ENCODE measurements around the gene EAF1.
"Not testable (repeated sequence)": the region's sequence is repeated elsewhere in the genome, so short reads cannot be mapped to it uniquely, and the experiment has no call there.

The EAF1 gene

DNA sequence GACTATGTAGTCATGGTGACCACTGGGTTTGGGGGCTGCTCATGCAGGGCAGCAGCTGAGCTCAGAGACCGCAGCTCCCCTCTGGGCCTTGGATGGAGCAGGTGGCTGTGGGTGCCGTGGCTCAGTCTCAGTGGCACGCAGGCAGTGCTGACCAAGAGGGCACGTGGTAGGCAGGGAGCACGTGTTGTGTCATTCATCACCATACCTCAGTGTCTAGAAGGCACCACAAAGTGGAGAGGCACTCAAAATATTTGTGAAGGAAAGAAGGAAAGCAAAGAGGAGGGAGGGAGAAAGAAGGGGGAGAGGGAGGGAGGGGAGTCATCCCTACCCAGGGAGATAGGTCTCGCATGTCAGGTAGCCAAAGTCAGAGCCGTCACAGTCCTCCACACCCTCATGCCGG is 26.1 kb downstream of the EAF1 start:
- no peak for DNase-seq

DNA sequence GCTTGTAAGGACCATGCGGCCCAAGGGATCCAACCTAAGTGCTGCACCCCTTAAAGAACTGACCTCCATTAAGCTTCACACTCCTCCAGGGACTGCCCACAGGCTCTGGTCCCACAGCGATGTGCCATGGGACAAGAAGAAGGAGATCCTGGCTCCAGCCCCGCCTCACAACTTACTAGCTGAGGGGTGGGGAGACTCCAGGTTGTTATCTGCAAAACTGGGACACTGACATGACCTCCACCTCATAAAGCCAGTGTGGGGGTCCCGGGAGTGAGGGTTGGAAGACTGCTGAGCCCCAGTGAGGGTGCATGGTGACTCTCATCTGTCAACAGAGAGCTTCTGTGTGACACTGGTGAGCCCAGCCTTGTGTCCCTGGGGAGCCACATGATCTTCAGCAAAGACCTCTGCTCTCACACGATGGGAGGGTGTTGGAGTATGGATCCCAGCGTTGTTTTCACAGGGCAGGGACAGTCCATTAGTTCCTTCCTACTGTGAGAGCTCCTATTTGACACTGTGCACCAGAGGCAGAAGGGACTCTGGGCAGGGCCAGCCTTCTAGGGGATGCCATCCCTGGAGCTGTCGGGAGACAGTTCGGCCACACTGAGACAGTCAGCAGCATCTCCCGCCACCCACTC is 26.7 kb downstream of the EAF1 start:
- no peak for DNase-seq

DNA sequence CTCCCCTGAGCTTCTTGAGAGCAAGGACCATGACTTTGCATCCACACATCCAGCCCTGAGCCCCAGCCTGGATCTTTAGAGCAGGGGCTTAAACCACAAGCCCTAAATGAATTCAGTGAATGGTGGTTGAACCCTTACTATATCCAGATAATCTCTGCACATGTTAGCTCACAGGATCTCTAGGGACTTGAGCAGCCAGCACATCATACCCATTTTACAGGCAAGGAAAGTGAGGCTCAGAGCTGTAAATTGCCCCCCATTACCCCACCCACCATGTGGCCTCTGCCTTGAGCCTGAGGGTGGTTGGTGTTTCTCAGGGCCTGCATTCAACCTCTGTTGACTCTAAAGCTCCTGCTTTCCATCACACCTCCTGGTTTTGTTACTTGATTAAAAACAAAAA is 27.6 kb downstream of the EAF1 start:
- DNase-seq = no peak

DNA sequence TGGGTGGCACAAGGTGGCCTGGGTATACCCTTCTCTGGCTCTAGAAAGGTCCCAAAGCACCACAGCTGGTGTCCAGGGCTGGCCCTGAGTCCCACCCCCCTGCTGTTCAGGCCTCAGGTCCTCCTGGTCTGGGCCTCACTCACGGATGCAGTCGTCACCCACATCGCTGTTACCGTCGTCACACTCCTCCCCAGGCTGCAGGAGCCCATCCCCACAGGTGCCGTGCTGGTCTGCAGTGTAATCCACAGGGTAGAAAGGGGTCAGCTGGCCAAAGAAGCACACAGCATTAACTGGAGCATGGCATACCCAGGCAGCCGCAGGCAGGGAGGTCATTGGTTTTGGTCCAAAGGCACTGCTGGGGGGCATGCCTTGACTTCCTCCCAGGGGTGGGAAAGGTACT is 28.4 kb downstream of the EAF1 start:
- DNase-seq = no peak

DNA sequence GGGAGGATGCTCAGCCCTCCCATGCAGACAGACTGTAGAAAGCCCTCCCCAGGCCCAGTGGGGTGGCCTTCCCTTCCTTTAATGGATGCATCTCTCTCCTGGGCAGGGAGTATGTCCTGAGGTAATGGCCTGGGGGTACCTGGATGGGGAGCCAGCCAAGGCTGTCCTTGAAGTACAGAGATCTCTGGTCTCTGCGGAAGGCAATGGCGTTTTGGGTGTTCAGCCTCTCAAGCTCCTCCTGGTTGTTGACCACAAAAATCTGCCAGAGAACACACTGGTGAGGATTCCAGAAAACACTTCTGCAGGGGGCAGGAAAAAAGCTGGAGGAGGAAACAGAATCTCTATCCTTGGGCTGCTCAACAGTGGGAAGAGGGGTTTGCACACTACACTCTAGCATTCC is 28.9 kb downstream of the EAF1 start:
- no peak for DNase-seq

DNA sequence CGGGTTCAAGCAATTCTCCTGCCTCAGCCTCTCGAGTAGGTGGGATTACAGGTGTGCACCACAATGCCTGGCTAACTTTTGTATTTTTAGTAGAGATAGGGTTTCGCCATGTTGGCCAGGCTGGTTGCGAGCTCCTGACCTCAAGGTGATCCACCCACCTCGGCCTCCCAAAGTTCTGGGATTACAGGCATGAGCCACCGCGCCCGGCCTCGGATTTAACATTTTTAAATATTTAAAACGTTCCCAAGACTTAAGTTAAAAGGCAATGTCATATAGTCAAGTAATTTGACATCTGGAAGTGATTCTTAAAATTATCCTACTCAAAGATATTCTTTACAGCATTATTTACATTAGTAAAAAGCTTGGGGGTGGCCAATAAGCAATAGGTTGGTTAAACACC is 29.5 kb downstream of the EAF1 start:
- not testable (repeated sequence) for DNase-seq

DNA sequence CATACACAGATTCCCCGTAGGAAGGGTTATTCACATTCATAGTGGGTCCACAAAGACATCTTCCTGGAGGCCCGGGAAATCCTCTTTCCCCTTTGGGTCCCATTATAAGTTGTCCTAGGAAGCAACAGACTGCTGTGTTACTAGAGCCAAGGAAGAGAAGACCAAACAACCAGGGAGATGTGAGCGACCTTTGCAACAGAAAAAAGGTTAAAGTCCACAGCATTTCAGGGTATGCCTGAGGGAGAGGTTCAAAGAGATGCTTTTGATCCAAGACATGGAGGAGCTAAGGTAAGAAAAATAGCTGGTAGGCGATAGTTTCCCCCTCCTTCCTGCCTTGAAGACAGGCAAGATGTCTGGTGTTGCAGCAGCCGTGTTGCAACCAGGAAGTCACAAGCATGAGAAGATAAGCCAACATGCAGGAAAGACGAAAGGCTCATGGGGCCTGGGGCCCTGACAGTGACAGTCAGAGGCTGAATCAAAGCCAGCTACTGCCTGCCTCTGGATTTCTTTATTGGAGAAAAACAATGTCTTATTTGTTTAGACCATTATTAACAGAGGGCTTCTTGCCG is 30.9 kb downstream of the EAF1 start:
- no peak for DNase-seq

DNA sequence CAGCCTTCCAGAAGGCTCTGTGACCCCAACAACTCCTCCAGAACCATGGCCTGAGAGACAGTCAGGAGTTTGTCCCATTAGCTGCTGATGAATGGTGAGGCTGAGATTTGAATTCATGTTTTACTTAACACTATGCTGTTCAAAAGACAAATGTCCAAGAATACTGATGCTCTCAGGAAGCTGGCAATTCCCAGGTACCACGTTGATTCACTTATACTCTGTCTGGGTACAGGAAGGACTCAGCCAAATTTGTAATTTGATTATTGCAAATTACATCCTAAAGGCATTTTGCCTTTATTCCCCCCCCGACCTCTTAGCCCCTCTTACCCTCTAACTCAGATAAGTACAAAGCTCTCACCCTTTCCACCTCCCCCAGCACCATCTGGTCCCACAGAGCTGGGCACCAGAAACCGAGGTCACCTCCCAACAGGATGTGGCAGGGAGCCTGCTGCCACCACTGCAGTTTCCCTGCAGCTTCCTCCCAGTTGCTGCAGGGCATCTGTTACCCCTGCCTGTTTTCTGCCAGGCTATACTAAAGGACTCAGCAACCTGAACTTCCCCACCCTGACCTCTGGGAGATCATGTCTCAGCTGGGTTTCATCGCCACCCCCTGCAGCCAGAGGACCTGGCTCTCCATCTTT is 33.6 kb downstream of the EAF1 start:
- DNase-seq = no peak

DNA sequence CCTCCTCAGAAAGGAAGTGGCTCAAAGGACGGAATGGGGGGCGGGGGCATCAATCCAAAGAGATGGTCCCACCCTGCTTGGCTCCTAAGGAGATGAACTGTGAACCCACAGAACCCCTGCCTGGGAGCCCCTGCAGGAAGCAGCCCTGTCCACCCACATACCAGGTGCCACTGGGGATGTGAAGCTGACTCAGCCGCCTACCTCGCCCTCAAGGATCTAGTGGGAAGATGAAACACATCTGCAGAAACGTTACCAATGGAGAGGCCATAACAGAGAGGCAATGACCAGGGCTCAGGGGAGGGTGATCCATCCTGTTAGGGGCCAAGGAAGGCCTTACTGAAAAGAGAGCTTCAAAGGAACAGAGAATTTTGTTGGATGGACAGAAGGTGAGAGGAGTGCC is 35.1 kb downstream of the EAF1 start:
- no peak for DNase-seq

DNA sequence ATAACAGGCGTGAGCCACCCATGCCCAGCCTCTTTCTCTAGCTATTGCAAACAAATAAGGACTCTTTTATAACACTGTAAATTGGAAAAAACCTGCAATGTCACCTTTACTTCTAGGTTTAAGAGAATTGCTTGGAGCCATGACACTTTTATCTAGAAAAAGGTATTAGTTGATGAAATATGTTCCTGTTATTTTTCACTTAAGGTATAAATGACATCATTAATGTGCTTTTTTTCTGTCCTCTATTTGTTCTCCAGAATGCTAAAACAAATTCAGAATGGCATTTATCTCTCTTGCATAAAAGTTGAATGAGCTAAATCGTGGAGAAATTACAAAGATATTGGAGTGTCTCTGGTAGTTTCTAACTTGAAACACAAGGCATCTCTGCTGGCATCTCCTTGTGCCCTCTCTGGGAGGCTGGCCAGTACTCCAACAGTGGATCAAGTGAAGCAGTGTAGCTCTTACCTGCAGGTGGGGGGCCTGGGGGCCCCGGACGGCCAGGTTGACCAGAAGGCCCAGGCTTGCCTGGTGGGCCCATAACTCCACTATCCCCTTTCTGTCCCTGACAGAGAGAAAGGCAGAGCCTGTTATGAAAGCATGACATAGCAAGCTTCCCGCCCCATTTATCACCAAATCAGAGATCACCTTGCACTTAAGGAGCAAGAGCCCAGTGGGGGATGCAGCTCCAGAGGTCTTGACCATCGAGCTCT is 38.6 kb downstream of the EAF1 start:
- DNase-seq = no peak

DNA sequence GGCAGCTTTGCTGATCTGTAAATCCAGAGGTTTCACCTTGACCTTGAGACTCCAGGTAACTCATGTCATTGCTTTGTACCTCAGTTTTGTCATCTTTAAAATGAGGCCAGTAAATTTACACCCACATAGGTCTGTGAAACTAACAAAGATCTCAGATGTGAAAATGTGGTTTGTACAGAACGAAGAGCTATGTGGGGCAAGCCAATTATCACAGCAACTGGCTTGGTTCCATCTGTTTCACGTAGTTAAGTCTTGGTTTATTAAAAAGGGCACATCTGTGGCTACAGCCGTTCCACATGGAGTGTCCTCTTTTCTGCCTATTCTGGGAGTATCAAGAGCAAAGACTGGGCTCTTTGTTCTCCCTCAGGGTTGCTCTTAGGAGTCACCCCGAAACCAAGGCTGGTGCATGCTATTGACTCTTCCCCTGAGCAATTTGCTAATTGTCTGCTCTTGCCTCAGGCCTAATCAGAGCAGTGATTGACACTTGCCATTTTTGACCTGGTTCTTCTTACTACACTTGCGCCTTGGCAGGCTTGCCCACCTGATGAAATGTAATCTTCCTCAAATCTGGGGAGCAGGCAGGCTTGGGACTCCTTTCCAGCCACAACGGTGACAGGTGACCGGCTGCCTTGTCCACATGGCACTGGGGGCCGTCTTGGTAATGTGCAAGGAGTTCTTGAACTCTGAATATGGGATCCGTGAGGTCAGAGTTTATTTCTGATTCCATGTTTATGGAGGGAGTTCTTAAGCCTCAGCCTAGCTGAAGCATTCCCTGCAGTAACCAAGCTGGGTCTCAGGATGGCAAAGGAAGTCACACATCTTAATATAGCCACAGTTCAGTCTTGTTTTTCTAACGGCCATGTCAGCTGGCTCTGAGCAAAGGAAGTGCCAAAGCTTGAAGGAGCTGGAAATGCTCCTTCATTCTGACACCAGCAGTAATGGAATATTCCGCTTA is 40.1 kb downstream of the EAF1 start:
- DNase-seq = no peak

DNA sequence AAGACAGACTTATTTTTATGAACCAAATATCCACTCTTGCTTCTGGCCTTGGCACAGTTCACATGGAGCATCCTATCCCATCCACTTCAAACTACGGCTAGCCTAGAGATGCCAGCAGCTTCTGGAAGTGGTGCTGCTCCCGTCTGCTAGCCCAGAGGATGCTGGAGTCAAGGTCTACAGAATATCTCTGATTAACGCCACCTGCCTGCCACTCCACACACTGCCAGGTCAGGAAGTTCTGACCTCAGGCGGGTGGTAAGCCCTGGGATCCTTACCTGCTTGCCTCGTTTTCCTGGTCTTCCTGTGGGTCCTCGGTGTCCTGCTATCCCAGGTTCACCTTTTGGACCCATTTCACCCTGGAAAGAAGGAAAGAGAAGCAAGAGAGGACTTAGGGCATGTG is 42.9 kb downstream of the EAF1 start:
- DNase-seq = no peak

DNA sequence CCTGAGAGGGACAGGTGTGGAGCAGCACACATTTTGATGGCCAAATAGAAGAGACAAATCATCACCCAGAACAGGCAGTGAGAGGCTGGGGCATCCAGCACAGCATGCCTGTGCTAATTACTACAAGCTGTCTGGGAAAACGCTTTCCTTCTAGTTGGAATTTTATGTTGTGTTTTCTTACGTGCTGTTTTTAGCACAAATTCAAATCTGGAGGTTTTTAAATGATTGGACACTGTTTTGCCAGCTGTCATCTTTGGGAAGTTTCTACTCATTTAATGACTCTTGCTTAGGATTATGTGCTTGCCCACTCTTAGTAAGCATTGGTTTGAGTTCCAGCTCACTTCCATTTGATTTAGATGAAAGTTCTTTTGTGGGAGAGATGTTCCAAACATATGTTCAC is 43.5 kb downstream of the EAF1 start:
- DNase-seq = no peak

DNA sequence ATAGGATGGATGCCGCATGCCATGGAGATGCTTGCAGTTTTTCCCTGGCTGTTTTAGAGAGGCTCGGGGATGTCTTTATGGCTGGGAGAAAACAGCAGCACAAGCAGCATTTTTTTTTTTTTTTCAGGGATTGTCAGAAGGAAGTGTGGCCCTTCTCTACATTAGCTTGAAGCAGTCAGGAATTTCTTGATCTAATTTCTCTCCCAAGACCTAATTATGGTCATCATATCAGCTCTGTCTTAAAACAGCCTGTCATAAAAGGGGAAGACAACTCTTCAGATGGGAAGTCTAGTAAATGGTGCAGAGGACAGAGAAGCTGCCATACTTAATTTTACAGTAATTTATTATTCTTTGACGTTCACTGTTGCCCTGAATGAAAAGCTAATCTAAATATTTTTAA is 44.5 kb downstream of the EAF1 start:
- DNase-seq = no peak

DNA sequence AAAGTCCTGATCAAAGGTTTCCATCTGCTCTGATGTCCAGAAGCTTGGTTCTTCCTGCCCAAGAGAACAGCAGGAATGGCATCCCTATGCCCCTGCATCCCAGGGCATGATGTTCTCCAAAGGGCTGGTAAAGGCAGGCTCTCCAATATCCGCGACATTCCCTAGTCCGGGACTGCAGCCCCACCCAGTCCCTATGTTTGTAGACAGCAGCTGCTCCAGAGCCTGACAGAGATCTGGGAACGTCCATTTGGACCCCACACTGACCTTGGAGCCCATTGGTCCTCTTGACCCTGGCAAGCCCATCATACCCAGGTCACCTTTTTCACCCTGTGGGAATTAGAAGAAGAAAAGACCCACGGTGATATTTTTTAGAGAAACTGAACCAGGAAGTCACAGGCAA is 47.8 kb downstream of the EAF1 start:
- DNase-seq = no peak

DNA sequence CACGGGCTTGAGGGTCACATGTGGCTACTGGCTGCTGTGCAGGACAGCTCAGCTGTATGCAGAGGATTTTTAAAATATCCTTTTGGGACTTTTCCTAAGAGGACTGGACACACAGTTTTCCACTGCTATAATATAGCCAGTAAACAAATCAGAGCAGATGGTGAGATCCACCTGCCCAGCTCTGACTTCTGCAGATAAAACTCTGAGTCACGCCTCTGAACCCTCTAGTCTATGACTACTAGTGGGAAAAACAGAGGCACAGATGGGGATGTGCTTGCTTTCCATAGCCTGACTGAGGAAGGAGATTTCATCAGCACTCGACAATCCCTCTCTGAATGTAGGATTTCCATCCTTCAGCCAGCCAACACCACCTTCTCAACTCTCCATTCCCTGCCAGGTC is 49.0 kb downstream of the EAF1 start:
- DNase-seq = no peak

DNA sequence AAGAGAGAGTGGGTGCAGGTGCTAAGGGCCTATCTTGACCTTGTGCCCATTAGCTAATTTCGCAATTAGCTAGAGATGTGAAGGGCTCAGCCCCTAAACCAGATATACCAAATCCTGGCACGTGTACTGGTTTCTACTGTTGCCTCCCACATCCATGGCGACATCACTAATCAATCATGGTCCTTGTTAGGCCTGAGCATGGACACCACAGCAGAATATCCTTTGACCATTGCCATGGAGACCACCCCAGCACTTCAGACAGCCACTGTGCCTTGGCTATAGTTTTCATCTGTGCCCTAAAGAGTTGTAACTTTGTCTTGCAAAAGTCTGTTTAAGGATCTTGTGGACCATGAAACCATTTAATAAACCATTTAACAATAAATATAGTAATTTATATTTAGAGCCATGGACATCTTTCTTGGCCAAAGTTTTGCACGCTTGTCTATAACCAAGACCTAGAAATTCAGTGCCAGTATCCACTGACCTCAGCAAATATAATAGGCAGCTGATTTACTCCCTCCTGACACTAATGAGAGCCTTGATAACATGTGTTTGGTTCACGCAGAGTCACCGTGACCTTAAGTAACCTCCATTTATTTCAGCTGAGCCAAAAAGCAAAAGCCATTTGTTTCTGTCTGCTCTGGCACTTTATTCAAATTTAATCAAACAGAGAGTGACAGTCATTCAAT is 50.7 kb downstream of the EAF1 start:
- no peak for DNase-seq

DNA sequence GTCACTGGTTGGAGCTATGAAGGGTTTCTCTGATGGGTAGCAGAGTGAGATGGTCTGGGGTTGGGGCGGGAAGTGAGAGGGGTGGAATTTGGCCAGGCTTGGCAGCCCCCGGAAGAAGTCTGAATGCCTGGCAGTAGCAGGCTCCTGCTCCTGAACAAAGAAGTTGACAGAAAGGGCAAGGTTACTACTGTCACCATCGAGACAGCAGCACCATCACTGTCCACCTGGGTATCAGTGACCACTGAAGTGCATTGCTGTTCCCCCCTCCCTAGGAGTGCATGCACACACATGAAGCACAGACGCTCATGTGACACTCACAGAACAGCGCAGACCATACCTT is 51.2 kb downstream of the EAF1 start:
- no peak for DNase-seq

DNA sequence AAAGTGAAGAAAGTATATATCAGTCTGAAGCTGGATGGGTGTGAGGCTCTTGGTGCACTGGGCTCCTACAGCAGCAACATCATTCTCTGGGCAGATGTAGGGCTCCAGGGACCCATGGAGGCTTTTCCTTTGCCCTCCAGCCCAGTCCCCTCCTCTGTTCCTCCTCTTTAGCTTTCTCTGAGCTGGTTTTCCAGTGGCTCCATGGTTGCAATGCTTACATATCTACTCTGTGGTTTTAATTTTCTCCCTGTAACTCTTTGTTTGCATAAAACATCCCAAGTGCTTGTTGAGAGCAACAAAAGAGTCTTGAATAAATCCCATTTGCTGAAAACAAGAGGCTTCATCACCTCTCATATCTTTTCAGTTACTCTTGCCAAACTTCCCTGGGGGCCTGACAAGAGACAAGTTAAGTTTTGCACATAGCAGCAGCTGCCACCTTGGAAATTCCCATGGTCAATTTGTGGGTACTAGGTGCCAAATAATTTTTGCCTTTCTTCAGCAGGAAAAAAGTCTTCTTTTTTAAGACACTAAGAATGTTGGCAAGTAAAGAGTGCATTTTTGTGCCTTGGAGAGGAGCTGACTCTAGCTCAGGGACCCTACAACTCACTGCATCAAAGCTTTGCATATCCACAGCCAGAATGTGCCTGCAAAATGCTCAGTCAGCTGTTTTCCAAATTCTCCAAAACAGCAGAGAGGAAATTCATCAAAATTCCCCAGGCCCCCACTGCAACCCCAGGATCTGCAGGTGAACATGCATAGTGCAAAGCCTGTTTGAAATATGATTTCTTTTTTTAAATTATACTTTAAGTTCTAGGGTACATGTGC is 52.2 kb downstream of the EAF1 start:
- DNase-seq = no peak

DNA sequence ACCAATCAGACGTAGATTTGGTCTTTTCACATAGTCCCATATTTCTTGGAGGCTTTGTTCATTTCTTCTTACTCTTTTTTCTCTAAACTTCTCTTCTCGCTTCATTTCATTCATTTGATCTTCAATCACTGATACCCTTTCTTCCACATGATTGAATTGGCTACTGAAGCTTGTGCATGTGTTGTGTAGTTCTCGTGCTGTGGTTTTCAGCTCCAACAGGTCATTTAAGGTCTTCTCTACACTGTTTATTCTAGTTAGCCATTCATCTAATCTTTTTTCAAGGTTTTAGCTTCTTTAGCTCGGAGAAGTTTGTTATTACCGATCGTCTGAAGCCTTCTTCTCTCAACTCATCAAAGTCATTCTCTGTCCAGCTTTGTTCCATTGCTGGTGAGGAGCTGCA is 57.2 kb downstream of the EAF1 start:
- not testable (repeated sequence) for DNase-seq

DNA sequence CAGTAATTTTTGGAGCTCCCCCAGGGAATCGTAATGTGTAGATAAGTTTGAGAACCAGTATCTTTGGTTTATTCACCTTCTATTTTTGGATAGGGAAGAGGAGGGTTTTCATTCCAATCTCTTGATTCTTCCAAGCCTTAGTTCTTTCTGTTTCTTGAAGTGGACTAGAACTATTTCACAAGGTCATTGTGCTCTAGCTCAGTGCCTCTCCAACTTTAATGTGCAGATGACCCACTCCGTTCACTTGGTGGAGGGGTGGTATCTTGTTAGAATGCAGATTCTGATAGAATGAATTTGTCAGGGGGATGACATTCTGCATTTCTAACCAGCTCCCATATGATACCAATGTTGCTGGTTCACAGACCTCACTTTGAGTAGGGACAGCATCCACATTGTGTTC is 58.6 kb downstream of the EAF1 start:
- DNase-seq = no peak

DNA sequence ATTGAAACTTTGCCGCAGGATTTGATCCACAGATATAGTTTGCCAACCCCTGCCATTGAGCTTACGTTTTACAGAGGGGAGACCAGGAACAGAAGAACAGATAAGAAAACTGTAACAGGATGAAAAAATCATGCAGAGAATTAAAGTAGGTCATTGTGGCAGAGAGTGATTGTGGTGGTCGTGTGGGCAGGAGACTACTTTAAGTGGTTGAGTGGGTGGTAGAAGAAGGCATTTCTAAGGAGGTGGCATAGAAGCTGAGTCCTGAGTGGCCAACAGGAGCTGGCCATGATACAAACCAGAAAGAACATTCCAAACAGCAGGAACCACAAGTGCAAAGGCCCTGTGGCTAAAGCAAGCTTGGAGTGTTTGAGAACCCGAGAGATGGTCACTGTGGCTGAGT is 59.6 kb downstream of the EAF1 start:
- DNase-seq = no peak

Data from NCI-H526 treated with DMSO at 0.1 percent for 48 hours (cell line).